SK-N-MC (cell line): ENCODE results near the gene DBP.

Experiments used
- EZH2 ChIP-seq: fragments of 200-600 bp; sonication (generic); IDR thresholded peaks from one replicate; pipeline ENCODE4 v1.6.1; 2017; ENCODE audit warnings: antibody characterized with exemption
- FOXP2 ChIP-seq: optimal IDR thresholded peaks from 2 replicates; pipeline ENCODE3; 2011; ENCODE audit warnings: mild to moderate bottlenecking, moderate library complexity; ENCODE audit not compliant: insufficient read depth; ENCODE audit errors: extremely low read length, control extremely low read depth
- POLR2AphosphoS5 ChIP-seq: IDR thresholded peaks from 2 replicates; pipeline ENCODE4 v1.6.1; 2012; ENCODE audit warnings: mild to moderate bottlenecking, low read depth, low read length, borderline replicate concordance

DNA sequence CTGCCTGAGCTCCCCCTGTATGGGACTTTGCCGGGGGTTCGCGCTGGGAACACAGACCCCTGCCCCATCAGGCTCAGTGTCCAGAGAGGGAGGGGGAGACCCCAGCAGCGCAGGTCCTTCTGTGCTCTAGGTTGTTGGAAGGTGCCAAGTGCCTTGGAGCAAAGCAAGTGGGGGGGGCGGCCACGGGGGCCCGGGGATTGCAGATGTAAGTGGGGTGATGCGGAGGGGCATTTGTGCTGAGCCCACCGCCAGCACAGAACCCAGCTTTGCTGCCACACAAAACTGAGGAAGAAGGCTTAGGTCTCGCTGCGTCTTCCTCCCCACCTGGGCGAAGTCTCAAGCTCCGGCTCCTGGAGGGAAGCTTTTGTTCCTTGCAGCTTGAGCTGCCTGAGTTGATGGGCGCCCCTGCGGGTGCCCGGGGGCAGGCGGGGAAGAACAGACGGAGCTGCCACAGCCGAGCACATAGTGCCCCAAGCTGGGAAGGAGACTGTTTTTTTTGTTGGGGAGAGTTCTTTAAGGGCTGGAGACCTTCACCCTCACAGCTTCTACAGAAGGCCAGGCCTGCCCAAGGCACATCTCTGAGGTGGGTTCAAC lies 37.1 kb upstream of the DBP start:
- no peak for TF ChIP-seq POLR2AphosphoS5
- no peak for TF ChIP-seq EZH2
- no peak for TF ChIP-seq FOXP2
